ENCODE data around the gene PITRM1.

GRCh38 chr10:3126741-3127346 is 45.7 kb downstream of the PITRM1 start:
- TF ChIP-seq CTCF (conservative IDR thresholded peaks at IDR 0.05) (no peak), ZFX (IDR thresholded peaks at IDR 0.05) (no peak)
